Esophagus (tissue), 2 donors: ENCODE data around the gene DNAJA2. TPM values are rescaled to one million over a fixed set of nuclear protein-coding genes. Genes with fewer than 3 reads are reported as not detected.
"Not testable (repeated sequence)": the region's sequence is repeated elsewhere in the genome, so short reads cannot be mapped to it uniquely, and the experiment has no call there.

Experiments used
- H3K27ac ChIP-seq, 2 donors: one replicate each; pipeline ENCODE4 v1.5.1; 2013; ENCODE audit warnings: low read depth in 2 of 2, mild to moderate bottlenecking in 2 of 2, inconsistent platforms in 1 of 2, low read length in 1 of 2, moderate library complexity in 1 of 2
- H3K27me3 ChIP-seq, 2 donors: one replicate each; pipeline ENCODE4 v1.6.1; 2013; ENCODE audit warnings: low read length in 2 of 2, control low read depth in 1 of 2, mild to moderate bottlenecking in 1 of 2; ENCODE audit not compliant: insufficient read depth in 2 of 2, control insufficient read depth in 1 of 2
- H3K36me3 ChIP-seq, 2 donors: one replicate each; pipeline ENCODE4 v1.6.1; 2013; ENCODE audit warnings: low read length in 1 of 2; ENCODE audit not compliant: control insufficient read depth in 2 of 2, insufficient read depth in 2 of 2
- H3K4me1 ChIP-seq, 2 donors: one replicate each; pipeline ENCODE4 v1.6.1; 2013; ENCODE audit warnings: low read length in 1 of 2; ENCODE audit not compliant: control insufficient read depth in 2 of 2, insufficient read depth in 2 of 2
- H3K4me3 ChIP-seq, 2 donors: one replicate each; pipeline ENCODE4 v1.5.1; 2013; ENCODE audit warnings: low read length in 2 of 2, mild to moderate bottlenecking in 2 of 2, low read depth in 1 of 2, moderate library complexity in 1 of 2
- H3K9me3 ChIP-seq, 2 donors: one replicate each; pipeline ENCODE4 v1.6.1; 2013; ENCODE audit warnings: mild to moderate bottlenecking in 2 of 2, low read depth in 1 of 2, low read length in 1 of 2, moderate library complexity in 1 of 2; ENCODE audit not compliant: control insufficient read depth in 2 of 2, insufficient read depth in 1 of 2
- WGBS, 2 donors: extraction: QIAGEN DNeasy Blood & Tissue Kit; methylation state at CpG; one replicate each; pipeline ENCODE4 v1.1.7; 2013; 5-methylcytosine and 5-hydroxymethylcytosine counted together
- polyA plus RNA-seq, 2 donors: library from polyadenylated mRNA; stranded (reverse); fragments of 200-250 nt; gene quantifications; one replicate each; pipeline ENCODE4 v1.2.3, GENCODE V29; 2013
- donor health status: healthy with polysubstance abuse.
- donor health status: Bipolar disorder and iron deficiency.

Gene DNAJA2
- 10 to 100 TPM; 31.1 to 39.2 TPM for polyA plus RNA-seq

DNA sequence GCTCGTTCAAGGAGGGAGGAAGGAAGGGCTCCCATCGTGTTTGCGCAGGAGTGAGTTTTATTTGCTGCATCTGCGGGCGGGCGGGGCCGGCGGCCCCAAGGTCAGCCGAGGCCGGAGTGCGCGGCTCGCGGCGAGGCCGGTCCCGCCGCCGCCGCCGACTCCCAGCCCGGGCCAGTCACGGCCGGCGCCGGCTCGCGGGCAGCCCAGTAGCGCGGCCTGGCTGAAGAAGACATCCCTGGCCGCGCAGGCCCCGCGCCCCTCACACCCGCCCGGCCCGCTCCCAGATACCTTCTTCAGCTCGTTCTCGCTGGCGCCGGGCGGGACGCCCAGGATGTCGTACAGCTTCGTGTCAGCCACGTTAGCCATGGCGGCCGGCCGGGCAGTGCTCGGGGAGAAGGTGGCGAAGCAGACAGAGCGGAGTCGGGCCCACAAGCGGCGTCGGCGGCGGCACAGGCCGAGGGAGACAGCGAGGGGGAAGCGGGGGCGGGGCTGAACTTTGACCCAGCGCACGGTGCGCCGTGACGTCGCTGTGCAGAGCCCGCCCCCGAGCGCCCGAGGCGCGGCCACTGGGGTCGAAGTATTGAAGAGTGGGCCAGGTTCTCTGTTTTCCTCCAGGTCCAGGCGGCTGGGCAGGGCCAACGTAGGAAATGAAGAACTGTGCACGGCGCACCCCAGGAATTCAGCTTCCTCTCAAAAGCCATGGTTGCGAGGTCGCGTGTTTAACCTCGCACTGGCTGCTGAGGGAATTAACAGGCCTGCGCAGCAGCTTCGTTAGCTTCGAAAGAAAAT, at the start of gene DNAJA2:
Gene DNAJA2 (minus strand): TSS at position 468 of the 789 bp plus-strand sequence. CDS start 102 bp downstream, at position 366.
- no peaks in the 10 kb centered on the region for H3K9me3 ChIP-seq
- H3K27ac ChIP-seq, result peak within 1 kb of the TSS; percentile 93 to 99
- H3K4me1 ChIP-seq, result peaks cover 0 to 5% of the 10 kb centered on the region in 2 donors
- peaks cover 2 to 6% of the 10 kb centered on the region in 2 donors for H3K36me3 ChIP-seq
- H3K4me3 ChIP-seq, result peak within 1 kb of the TSS; percentile 91 to 95
- no peaks in the 10 kb centered on the region for H3K27me3 ChIP-seq
- 0 to 1% methylated on average over 83 to 86 of the region's 86 CpGs for WGBS, 2 donors

DNA sequence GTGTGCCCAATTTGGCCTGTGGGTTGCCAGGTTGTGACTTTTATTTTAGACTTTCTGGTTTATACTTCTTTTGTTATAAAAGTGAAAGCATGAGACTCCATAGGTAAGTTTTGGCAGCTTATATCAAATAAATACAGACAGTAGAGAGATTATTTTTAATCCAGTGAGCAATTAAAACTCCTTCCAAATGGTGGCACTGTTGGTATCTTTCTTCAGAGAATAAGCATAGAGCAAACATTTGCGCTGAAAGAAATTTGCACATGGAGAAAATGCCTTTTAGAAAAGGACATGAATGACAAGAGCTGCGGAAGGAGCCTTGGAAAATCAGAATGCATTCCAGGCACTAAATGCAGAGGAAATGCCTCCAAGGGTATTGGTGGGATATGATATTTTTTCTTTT, 46.1 kb upstream of the DNAJA2 start:
- no peak overlapping the region for H3K27ac ChIP-seq
- H3K4me3 ChIP-seq, result no peak overlapping the region
- no peaks in the 10 kb centered on the region for H3K9me3 ChIP-seq
- no peaks in the 10 kb centered on the region for H3K4me1 ChIP-seq
- WGBS, 2 donors, result 50 to 66% methylated on average over 2 of the region's 2 CpGs
- no peaks in the 10 kb centered on the region for H3K27me3 ChIP-seq
- no peaks in the 10 kb centered on the region for H3K36me3 ChIP-seq

DNA sequence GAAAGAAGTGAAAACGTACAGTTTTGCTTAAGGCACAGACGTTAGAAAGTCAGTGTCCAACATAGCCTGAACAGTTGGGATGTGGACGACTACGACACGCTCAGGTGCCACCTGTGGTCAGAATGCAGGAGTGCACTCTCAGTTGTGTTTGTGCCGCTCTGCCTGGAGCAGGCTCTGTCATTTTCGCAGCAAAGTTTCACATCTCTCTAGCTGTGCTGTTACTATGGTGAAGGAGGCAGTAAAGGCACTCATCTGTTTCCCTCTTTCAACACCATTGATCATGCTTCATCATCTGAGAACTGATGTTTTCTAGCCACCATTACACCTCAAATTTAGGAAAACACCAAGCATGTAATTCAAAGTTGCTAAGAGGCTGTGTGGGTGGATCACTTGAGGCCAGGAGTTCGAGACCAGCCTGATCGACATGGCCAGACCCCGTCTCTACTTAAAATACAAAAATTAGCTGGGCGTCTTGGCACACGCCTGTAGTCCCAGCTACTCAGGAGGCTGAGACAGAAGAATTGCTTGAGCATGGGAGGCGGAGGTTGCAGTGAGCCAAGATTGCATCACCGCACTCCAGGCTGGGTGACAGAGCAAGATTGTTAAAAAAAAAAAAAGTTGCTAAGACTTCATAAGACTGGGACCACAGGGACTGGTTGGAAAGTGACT, 44.9 kb upstream of the DNAJA2 start:
- Histone ChIP-seq H3K36me3 (no peaks in the 10 kb centered on the region), H3K27ac (no peak overlapping the region), H3K9me3 (no peaks in the 10 kb centered on the region), H3K27me3 (no peaks in the 10 kb centered on the region), H3K4me3 (no peak overlapping the region), H3K4me1 (no peaks in the 10 kb centered on the region)
- 50 to 51% methylated on average over 14 of the region's 14 CpGs for WGBS, 2 donors

DNA sequence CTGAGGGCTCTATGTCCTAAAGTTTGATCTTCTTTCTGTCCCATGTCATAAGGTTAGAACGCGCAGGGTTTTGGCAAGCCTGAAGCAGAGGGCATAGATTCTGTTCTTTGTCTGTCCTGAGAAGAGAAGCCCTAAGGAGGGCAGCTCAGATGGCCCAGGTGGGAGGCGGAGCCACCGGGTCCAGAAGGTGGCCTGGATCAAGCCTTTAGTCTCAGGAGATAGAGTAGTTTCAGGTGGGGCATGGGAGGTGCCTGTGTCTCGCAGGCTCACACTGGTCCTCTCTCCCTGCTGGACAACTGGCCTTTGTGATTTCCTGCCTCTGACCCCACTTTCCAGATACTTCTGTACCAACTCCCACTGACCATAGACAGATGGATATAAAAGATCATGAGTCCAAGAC, 44.2 kb upstream of the DNAJA2 start:
- H3K4me3 ChIP-seq, result no peak overlapping the region
- H3K27ac ChIP-seq, result no peak overlapping the region
- H3K36me3 ChIP-seq, result no peaks in the 10 kb centered on the region
- no peaks in the 10 kb centered on the region for H3K27me3 ChIP-seq
- 90 to 93% methylated on average over 5 of the region's 5 CpGs for WGBS, 2 donors
- no peaks in the 10 kb centered on the region for H3K4me1 ChIP-seq
- H3K9me3 ChIP-seq, result no peaks in the 10 kb centered on the region

DNA sequence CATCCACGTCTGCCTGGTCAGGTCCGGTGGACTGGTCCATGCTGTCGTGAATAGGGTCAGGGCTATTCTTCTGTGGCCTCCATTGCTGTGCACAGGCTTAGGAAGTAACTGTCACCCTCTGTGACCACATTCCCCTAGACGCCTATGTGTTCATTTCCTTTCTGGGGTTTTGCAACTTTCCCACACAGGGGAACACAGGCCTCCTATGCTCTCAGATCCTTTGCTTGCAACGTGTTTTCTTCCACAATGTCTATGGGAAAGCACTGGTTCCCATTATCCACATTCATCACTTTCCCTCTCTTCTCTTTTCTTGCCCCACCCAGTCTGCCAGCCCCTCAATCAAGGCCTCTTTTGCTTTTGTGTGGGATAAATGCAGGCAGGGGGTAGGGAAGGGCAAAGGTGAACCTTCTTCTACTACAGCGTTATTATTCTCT, 43.2 kb upstream of the DNAJA2 start:
- Histone ChIP-seq H3K4me3 (no peak overlapping the region), H3K27ac (no peak overlapping the region), H3K9me3 (no peaks in the 10 kb centered on the region), H3K4me1 (no peaks in the 10 kb centered on the region), H3K36me3 (no peaks in the 10 kb centered on the region), H3K27me3 (no peaks in the 10 kb centered on the region)
- 68 to 69% methylated on average over 6 of the region's 6 CpGs for WGBS, 2 donors

DNA sequence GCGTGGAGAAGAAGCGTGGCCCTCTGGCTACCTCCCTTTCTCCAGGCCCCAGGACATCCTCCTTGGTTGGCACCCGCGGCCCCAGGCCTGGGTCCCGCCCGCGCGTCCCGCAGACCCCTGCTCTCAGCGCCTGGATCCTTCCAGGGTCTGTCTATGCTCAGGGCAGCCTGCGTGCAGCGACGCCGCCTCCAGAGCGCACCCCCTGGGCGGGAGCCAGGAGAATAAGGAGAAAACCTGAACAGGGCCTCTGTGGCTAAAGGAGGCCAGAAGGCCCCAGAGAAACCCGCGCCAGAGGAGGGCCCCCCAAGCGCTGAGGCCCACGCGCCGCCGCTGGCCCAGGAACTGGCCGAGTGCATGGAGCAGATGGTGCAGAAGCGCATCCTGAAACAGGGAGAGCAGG, 40.4 kb upstream of the DNAJA2 start:
- Histone ChIP-seq H3K9me3 (no peaks in the 10 kb centered on the region), H3K36me3 (no peaks in the 10 kb centered on the region), H3K27ac (no peak overlapping the region), H3K4me1 (no peaks in the 10 kb centered on the region), H3K4me3 (no peak overlapping the region), H3K27me3 (no peaks in the 10 kb centered on the region)
- WGBS, 2 donors, result 78 to 82% methylated on average over 25 of the region's 25 CpGs

DNA sequence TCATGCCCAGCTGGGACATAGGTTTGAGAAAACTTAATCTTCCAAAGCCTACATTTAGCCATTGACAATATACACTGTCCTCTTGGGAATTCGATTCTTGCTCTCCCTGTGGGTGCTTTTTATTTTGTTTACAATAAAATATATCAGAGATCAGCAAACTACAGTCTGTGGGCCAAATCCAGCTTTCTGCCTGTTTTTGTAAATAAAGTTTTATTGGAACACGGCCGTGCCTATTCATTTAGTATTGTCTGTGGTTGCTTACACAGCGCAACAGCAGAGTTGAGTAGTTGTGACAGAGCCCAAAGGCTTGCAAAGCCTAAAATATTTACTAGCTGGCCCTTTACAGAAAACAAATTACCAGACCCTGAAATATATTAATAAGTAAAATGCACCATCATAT, 39.7 kb upstream of the DNAJA2 start:
- Histone ChIP-seq H3K36me3 (no peaks in the 10 kb centered on the region), H3K27me3 (no peaks in the 10 kb centered on the region), H3K27ac (no peak overlapping the region), H3K4me1 (no peaks in the 10 kb centered on the region), H3K9me3 (no peaks in the 10 kb centered on the region), H3K4me3 (no peak overlapping the region)
- WGBS, 2 donors, result 90 to 92% methylated on average over 4 of the region's 4 CpGs

DNA sequence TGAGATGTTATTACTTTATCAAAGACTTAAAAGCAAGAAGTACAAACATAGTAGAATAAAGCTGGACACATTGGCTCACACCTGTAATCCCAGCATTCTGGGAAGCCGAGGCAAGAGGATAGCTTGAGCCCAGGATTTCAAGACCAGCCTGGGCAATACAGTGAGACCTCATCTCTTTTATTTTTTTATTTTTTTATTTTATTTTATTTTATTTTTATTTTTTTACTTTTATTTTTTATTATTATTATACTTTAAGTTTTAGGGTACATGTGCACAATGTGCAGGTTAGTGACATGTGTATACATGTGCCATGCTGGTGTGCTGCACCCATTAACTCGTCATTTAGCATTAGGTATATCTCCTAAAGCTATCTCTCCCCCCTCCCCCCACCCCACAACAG, 37.3 kb upstream of the DNAJA2 start:
- H3K4me3 ChIP-seq, H3K9me3 ChIP-seq, H3K36me3 ChIP-seq, H3K27ac ChIP-seq, H3K27me3 ChIP-seq, H3K4me1 ChIP-seq: not testable (repeated sequence)
- WGBS, 2 donors, result 76 to 91% methylated on average over 2 of the region's 2 CpGs

DNA sequence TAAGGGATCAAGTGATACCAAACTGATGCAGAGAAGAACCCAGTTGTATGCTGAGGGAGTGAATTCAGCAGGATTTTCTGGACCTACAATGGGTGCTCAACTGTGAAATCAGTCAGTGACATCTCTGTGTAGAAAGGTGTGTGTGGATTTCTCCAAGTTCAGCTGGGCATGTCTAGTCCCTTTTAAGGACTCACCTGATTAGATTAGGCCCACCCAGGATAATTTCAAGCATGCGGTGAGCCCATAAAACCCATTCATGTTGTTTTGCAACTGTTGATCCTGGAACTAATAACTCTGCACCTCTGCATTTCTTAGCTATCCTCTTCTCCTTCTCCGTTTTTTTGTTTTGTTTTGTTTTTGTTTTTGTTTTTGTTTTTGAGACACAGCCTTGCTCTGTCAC, 35.1 kb upstream of the DNAJA2 start:
- H3K36me3 ChIP-seq, result no peaks in the 10 kb centered on the region
- WGBS, 2 donors, result 78 to 91% methylated on average over 2 of the region's 2 CpGs
- no peaks in the 10 kb centered on the region for H3K27me3 ChIP-seq
- no peak overlapping the region for H3K27ac ChIP-seq
- no peaks in the 10 kb centered on the region for H3K9me3 ChIP-seq
- no peak overlapping the region for H3K4me3 ChIP-seq
- no peaks in the 10 kb centered on the region for H3K4me1 ChIP-seq

DNA sequence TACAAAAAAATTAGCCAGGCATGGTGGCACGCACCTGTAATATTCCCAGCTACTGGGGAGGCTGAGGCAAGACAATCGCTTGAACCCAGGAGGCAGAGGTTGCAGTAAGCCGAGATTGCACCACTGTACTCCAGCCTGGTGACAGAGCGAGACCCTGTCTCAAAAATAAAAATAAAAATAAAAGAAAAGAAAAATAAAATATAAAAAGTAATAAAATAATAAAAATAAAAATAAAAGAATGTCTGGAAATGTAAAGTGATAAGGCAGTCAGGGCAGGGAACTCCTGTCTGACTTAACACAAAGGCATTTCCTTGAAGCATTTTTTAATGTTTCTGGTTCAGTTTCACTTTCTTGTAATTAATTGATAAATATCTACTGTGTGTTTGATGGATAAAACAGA, 34.7 kb upstream of the DNAJA2 start:
- no peak overlapping the region for H3K27ac ChIP-seq
- 92 to 95% methylated on average over 4 of the region's 4 CpGs for WGBS, 2 donors

More for the DNA sequence above, 34.7 kb upstream of the DNAJA2 start:
- Histone ChIP-seq H3K36me3 (no peaks in the 10 kb centered on the region), H3K27me3 (no peaks in the 10 kb centered on the region), H3K4me3 (no peak overlapping the region), H3K9me3 (no peaks in the 10 kb centered on the region), H3K4me1 (no peaks in the 10 kb centered on the region)
